H9 (cell line): ENCODE measurements around the gene ZNF775. TPM values are rescaled to one million over a fixed set of nuclear protein-coding genes. Genes with fewer than 3 reads are reported as not detected.

Experiments used
- DNase-seq: peaks from one replicate; pipeline ENCODE4 v3.0.0-alpha.2; 2017
- H2AFZ ChIP-seq: one replicate; pipeline ENCODE4 v1.6.1; 2013; ENCODE audit warnings: mild to moderate bottlenecking, low read length, control low read depth, moderate library complexity
- H2AK5ac ChIP-seq: 2 replicates; pipeline ENCODE4 v1.6.1; 2013; ENCODE audit warnings: low read length, control low read depth, mixed read lengths; ENCODE audit not compliant: insufficient read length
- H2BK120ac ChIP-seq: one replicate; pipeline ENCODE4 v1.6.1; 2013; ENCODE audit warnings: low read depth, mild to moderate bottlenecking, low read length, control low read depth, inconsistent platforms; ENCODE audit not compliant: poor library complexity, severe bottlenecking
- H2BK12ac ChIP-seq: 2 replicates; pipeline ENCODE4 v1.6.1; 2013; ENCODE audit warnings: low read length, control low read depth, mixed read lengths, low read depth; ENCODE audit not compliant: insufficient read length
- H2BK15ac ChIP-seq: 2 replicates; pipeline ENCODE4 v1.6.1; 2013; ENCODE audit warnings: low read depth, low read length, control low read depth
- H2BK20ac ChIP-seq: one replicate; pipeline ENCODE4 v1.6.1; 2013; ENCODE audit warnings: low read depth, mild to moderate bottlenecking, low read length, control low read depth, inconsistent platforms; ENCODE audit not compliant: poor library complexity, severe bottlenecking
- H2BK5ac ChIP-seq: 2 replicates; pipeline ENCODE4 v1.6.1; 2013; ENCODE audit warnings: low read length, control low read depth, mixed read lengths; ENCODE audit not compliant: insufficient read length
- H3K14ac ChIP-seq: 2 replicates; pipeline ENCODE4 v1.6.1; 2013; ENCODE audit warnings: low read length, control low read depth; ENCODE audit not compliant: insufficient read depth
- H3K18ac ChIP-seq: 2 replicates; pipeline ENCODE4 v1.6.1; 2013; ENCODE audit warnings: low read depth, mild to moderate bottlenecking, mixed read lengths, low read length, control low read depth; ENCODE audit not compliant: insufficient read length
- H3K23ac ChIP-seq: 2 replicates; pipeline ENCODE4 v1.6.1; 2013; ENCODE audit warnings: low read length, control low read depth, mixed read lengths, low read depth; ENCODE audit not compliant: insufficient read length
- H3K23me2 ChIP-seq: 2 replicates; pipeline ENCODE4 v1.6.1; 2013; ENCODE audit warnings: low read depth, mild to moderate bottlenecking, mixed read lengths, low read length, control low read depth; ENCODE audit not compliant: insufficient read length, poor library complexity, severe bottlenecking
- H3K27ac ChIP-seq: 2 replicates; pipeline ENCODE4 v1.5.1; 2013; ENCODE audit warnings: low read length, control low read depth, mixed read lengths, low read depth; ENCODE audit not compliant: insufficient read length
- H3K27me3 ChIP-seq: 2 replicates; pipeline ENCODE4 v1.6.1; 2013; ENCODE audit warnings: low read length, control low read depth, inconsistent platforms; ENCODE audit not compliant: insufficient read depth
- H3K4ac ChIP-seq: 2 replicates; pipeline ENCODE4 v1.6.1; 2013; ENCODE audit warnings: low read depth, mild to moderate bottlenecking, control low read depth, inconsistent platforms, low read length, moderate library complexity
- H3K4me1 ChIP-seq: 2 replicates; pipeline ENCODE4 v1.6.1; 2013; ENCODE audit warnings: low read length, control low read depth, inconsistent platforms; ENCODE audit not compliant: insufficient read depth
- H3K4me2 ChIP-seq: 2 replicates; pipeline ENCODE4 v1.6.1; 2013; ENCODE audit warnings: low read length, control low read depth, mixed read lengths; ENCODE audit not compliant: insufficient read length, insufficient read depth
- H3K56ac ChIP-seq: 2 replicates; pipeline ENCODE4 v1.6.1; 2013; ENCODE audit warnings: low read depth, mild to moderate bottlenecking, mixed read lengths, low read length, control low read depth; ENCODE audit not compliant: insufficient read length
- H3K79me1 ChIP-seq: 2 replicates; pipeline ENCODE4 v1.6.1; 2013; ENCODE audit warnings: low read depth, mild to moderate bottlenecking, moderate library complexity, low read length, control low read depth, inconsistent platforms; ENCODE audit not compliant: insufficient read depth, poor library complexity, severe bottlenecking
- H3K79me2 ChIP-seq: 2 replicates; pipeline ENCODE4 v1.6.1; 2013; ENCODE audit warnings: low read length, control low read depth, inconsistent platforms; ENCODE audit not compliant: insufficient read depth
- H3K9ac ChIP-seq: 2 replicates; pipeline ENCODE4 v1.6.1; 2013; ENCODE audit warnings: low read length, control low read depth, mixed read lengths; ENCODE audit not compliant: insufficient read length; ENCODE audit errors: extremely low read depth
- H3K9me3 ChIP-seq: one replicate; pipeline ENCODE4 v1.6.1; 2013; ENCODE audit warnings: low read depth, low read length, inconsistent platforms; ENCODE audit not compliant: control insufficient read depth
- H3T11ph ChIP-seq: one replicate; pipeline ENCODE4 v1.6.1; 2013; ENCODE audit warnings: mild to moderate bottlenecking, low read length, control low read depth, inconsistent platforms
- H4K20me1 ChIP-seq: one replicate; pipeline ENCODE4 v1.6.1; 2013; ENCODE audit not compliant: control insufficient read depth, insufficient read length, insufficient read depth
- H4K5ac ChIP-seq: 2 replicates; pipeline ENCODE4 v1.6.1; 2013; ENCODE audit warnings: low read depth, mild to moderate bottlenecking, mixed read lengths, low read length, control low read depth; ENCODE audit not compliant: insufficient read length
- H4K8ac ChIP-seq: replicated peaks from 2 replicates; pipeline ENCODE4 v1.6.1; 2013; ENCODE audit warnings: low read length, control low read depth, mixed read lengths, low read depth; ENCODE audit not compliant: insufficient read length
- H4K91ac ChIP-seq: 2 replicates; pipeline ENCODE4 v1.6.1; 2013; ENCODE audit warnings: low read depth, mild to moderate bottlenecking, moderate library complexity, mixed read lengths, low read length, control low read depth; ENCODE audit not compliant: insufficient read length
- H3K27ac Mint-ChIP-seq, 3 experiments: 2 replicates in 2 of 3; 3 replicates in 1 of 3; pipeline ENCODE4 v1.8.0; 2020 to 2021; ENCODE audit warnings: mixed read lengths in 3 of 3, mild to moderate bottlenecking in 1 of 3, moderate library complexity in 1 of 3
- H3K27me3 Mint-ChIP-seq: 2 replicates; pipeline ENCODE4 v1.8.0; 2021; ENCODE audit warnings: low read depth, mild to moderate bottlenecking, moderate library complexity, mixed read lengths
- H3K36me3 Mint-ChIP-seq, 3 experiments: 2 replicates in 2 of 3; 3 replicates in 1 of 3; pipeline ENCODE4 v1.8.0; 2020 to 2021; ENCODE audit warnings: low read depth in 3 of 3, mixed read lengths in 3 of 3; ENCODE audit not compliant: insufficient read depth in 1 of 3
- H3K4me1 Mint-ChIP-seq, 2 experiments: 2 replicates each; pipeline ENCODE4 v1.8.0; 2020; ENCODE audit warnings: mixed read lengths in 2 of 2
- H3K4me3 Mint-ChIP-seq, 2 experiments: 2 replicates in 1 of 2; 3 replicates in 1 of 2; pipeline ENCODE4 v1.8.0; 2020 to 2021; ENCODE audit warnings: mild to moderate bottlenecking in 2 of 2, mixed read lengths in 2 of 2, moderate library complexity in 1 of 2
- H3K9me3 Mint-ChIP-seq, 2 experiments: 2 replicates in 1 of 2; 3 replicates in 1 of 2; pipeline ENCODE4 v1.8.0; 2020; ENCODE audit warnings: mild to moderate bottlenecking in 2 of 2, mixed read lengths in 2 of 2, moderate library complexity in 1 of 2
- whole genome bisulfite sequencing: extraction: QIAGEN DNeasy Blood & Tissue Kit; methylation state at CpG from one replicate; pipeline ENCODE4 v1.1.7; 2013; ENCODE audit warnings: missing lambda C conversion rate, low lambda C conversion rate, mixed read lengths; ENCODE audit not compliant: insufficient read length; ENCODE audit errors: extremely low coverage; 5-methylcytosine and 5-hydroxymethylcytosine counted together
- total RNA-seq: library from RNA; stranded (reverse); gene quantifications from 2 replicates; pipeline ENCODE4 v1.2.1, GENCODE V29; 2021
- TF ChIP-seq, protein P1 (sequence below): fragments of 200-600 bp; sonication (generic); conservative IDR thresholded peaks from 3 replicates; pipeline ENCODE4 v1.8.0; 2021; ENCODE audit warnings: antibody characterized with exemption, mild to moderate bottlenecking

ZNF775 gene
- total RNA-seq, 1 experiment from 2014 or later, result 10.5 TPM

DNA sequence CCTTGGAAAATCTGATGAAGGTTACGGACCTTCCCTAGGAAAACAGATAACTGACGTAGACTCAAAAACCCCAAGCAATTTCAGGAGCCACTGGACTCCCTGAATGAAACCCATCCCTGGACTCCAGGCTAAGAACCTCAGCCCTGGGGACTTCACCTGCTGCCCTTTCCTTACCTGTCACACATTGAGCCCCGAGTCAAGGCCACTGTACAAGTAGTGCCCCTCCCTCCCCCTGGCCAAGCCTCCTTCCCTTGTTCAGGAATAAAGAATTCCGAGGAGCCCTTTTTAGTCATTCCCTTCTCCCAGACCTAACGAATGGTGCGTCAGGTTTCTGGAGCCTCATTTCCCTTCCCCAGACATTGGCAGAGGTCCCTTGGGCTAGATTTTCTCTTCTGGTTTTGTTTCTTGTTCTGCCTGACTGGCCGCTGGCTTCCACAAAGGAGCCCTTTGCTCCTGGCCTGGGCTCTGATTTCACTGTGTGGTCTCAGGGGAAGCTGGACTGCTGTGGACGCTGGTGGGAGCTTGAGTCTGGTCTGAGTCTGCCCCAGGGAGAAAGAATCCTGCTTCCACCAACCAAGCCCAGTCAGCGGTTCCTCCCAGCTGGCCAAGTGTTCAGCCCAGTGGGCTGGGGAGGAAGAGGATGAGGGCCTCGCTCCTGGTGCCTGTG, 31.7 kb downstream of the ZNF775 start:
- Mint-ChIP-seq H3K4me3 (no peak overlapping the region), H3K27me3 (no peaks in the 10 kb centered on the region; the same call in 1 of the 2 replicates), H3K36me3 (peaks cover 14 to 46% (median 44%) of the 10 kb centered on the region in 3 experiments), H3K27ac (peak overlapping the region in 2 of 3 experiments; percentile 56 to 78; a peak in 4 of 7 replicates), H3K4me1 (peaks cover 20 to 33% of the 10 kb centered on the region in 2 experiments), H3K9me3 (no peaks in the 10 kb centered on the region; a peak in 1 of 5 replicates)
- H2BK15ac ChIP-seq, result no peak overlapping the region
- H3K4me2 ChIP-seq, result no peak overlapping the region
- no peaks in the 10 kb centered on the region for H3K9me3 ChIP-seq
- TF ChIP-seq, protein P1, sequence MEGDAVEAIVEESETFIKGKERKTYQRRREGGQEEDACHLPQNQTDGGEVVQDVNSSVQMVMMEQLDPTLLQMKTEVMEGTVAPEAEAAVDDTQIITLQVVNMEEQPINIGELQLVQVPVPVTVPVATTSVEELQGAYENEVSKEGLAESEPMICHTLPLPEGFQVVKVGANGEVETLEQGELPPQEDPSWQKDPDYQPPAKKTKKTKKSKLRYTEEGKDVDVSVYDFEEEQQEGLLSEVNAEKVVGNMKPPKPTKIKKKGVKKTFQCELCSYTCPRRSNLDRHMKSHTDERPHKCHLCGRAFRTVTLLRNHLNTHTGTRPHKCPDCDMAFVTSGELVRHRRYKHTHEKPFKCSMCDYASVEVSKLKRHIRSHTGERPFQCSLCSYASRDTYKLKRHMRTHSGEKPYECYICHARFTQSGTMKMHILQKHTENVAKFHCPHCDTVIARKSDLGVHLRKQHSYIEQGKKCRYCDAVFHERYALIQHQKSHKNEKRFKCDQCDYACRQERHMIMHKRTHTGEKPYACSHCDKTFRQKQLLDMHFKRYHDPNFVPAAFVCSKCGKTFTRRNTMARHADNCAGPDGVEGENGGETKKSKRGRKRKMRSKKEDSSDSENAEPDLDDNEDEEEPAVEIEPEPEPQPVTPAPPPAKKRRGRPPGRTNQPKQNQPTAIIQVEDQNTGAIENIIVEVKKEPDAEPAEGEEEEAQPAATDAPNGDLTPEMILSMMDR, result no peak
- H3K9ac ChIP-seq, result no peak overlapping the region
- H3K56ac ChIP-seq, result no peak overlapping the region
- H4K5ac ChIP-seq, result no peak overlapping the region
- no peak overlapping the region for H2BK20ac ChIP-seq
- H3T11ph ChIP-seq, result no peak overlapping the region
- no peak overlapping the region for H3K23ac ChIP-seq
- DNase-seq, result no peak
- H3K4ac ChIP-seq, result no peak overlapping the region
- H4K20me1 ChIP-seq, result no peaks in the 10 kb centered on the region
- H3K27ac ChIP-seq, result no peak overlapping the region
- H3K14ac ChIP-seq, result no peak overlapping the region
- no peak overlapping the region for H4K91ac ChIP-seq
- WGBS, result no CpG with 5 or more reads among the region's 10 CpGs
- H3K79me2 ChIP-seq, result no peaks in the 10 kb centered on the region
- no peak overlapping the region for H4K8ac ChIP-seq
- no peak overlapping the region for H2AK5ac ChIP-seq
- H3K27me3 ChIP-seq, result no peaks in the 10 kb centered on the region
- no peak overlapping the region for H2BK5ac ChIP-seq
- no peak overlapping the region for H2BK12ac ChIP-seq
- peaks cover 3% of the 10 kb centered on the region for H3K23me2 ChIP-seq
- no peaks in the 10 kb centered on the region for H3K79me1 ChIP-seq
- no peak overlapping the region for H2AFZ ChIP-seq
- no peak overlapping the region for H2BK120ac ChIP-seq
- no peak overlapping the region for H3K18ac ChIP-seq
- peaks cover 5% of the 10 kb centered on the region; the same call in 1 of the 2 replicates for H3K4me1 ChIP-seq
